ENCODE results near the gene FGF16. TPM values are rescaled to one million over a fixed set of nuclear protein-coding genes. Genes with fewer than 3 reads are reported as not detected.

FGF16 gene
- total and polyA plus RNA-seq, 10 donors: not detected

GRCh38 chrX:77440330-77440729 lies 6.9 kb upstream of the FGF16 start:
- Histone ChIP-seq H3K36me3 (no peaks in the 10 kb centered on the region), H3K4me3 (no peak overlapping the region), H3K9me3 (no peaks in the 10 kb centered on the region), H3K27ac (no peak overlapping the region), H3K27me3 (replicated peaks in 1 of 7) (peaks cover 0 to 5% (median 0%) of the 10 kb centered on the region in 7 donors), H3K4me1 (no peaks in the 10 kb centered on the region)
- 60 to 86% (median 80%) methylated on average over 4 of the region's 4 CpGs for whole genome bisulfite sequencing, 5 donors
- DNase-seq: no peak
- intact Hi-C loops (cut with DNase I; ENCODE audit: low total_unique reads): no loop called here
- TF ChIP-seq POLR2A (IDR thresholded peaks at IDR 0.05) (no peak), POLR2AphosphoS5 (IDR thresholded peaks at IDR 0.05) (no peak), CTCF (IDR thresholded peaks at IDR 0.05 in 8 of 11, conservative IDR thresholded peaks at IDR 0.05 in 3 of 11) (no peak)

GRCh38 chrX:77441033-77441432 lies 6.2 kb upstream of the FGF16 start:
- TF ChIP-seq POLR2A (IDR thresholded peaks at IDR 0.05) (no peak), POLR2AphosphoS5 (IDR thresholded peaks at IDR 0.05) (no peak), CTCF (IDR thresholded peaks at IDR 0.05 in 8 of 11, conservative IDR thresholded peaks at IDR 0.05 in 3 of 11) (no peak)
- intact Hi-C loops (cut with DNase I; ENCODE audit: low total_unique reads): no loop called here
- Histone ChIP-seq H3K36me3 (no peaks in the 10 kb centered on the region), H3K27ac (no peak overlapping the region), H3K9me3 (no peaks in the 10 kb centered on the region), H3K27me3 (replicated peaks in 1 of 7) (peaks cover 0 to 12% (median 5%) of the 10 kb centered on the region in 7 donors), H3K4me1 (peaks cover 0 to 5% (median 3%) of the 10 kb centered on the region in 6 donors), H3K4me3 (no peak overlapping the region)
- 54 to 100% (median 73%) methylated on average over 1 of the region's 1 CpG; no CpG with 5 or more reads in 1 of the 5 donors for whole genome bisulfite sequencing, 5 donors
- DNase-seq: no peak

GRCh38 chrX:77441479-77441878 lies 5.7 kb upstream of the FGF16 start:
- Histone ChIP-seq H3K9me3 (no peaks in the 10 kb centered on the region), H3K36me3 (no peaks in the 10 kb centered on the region), H3K4me1 (peaks cover 0 to 9% (median 8%) of the 10 kb centered on the region in 6 donors), H3K4me3 (no peak overlapping the region), H3K27ac (no peak overlapping the region), H3K27me3 (replicated peaks in 1 of 7) (peaks cover 0 to 17% (median 9%) of the 10 kb centered on the region in 7 donors)
- TF ChIP-seq CTCF (IDR thresholded peaks at IDR 0.05 in 8 of 11, conservative IDR thresholded peaks at IDR 0.05 in 3 of 11) (no peak), POLR2A (IDR thresholded peaks at IDR 0.05) (no peak), POLR2AphosphoS5 (IDR thresholded peaks at IDR 0.05) (no peak)
- DNase-seq: no peak
- intact Hi-C loops (cut with DNase I; ENCODE audit: low total_unique reads): no loop called here

- Histone ChIP-seq H3K9me3 (no peaks in the 10 kb centered on the region), H3K27me3 (replicated peaks in 1 of 7) (peaks cover 0 to 27% (median 20%) of the 10 kb centered on the region in 7 donors), H3K4me1 (peaks cover 0 to 21% (median 18%) of the 10 kb centered on the region in 6 donors), H3K36me3 (no peaks in the 10 kb centered on the region), H3K4me3 (no peak overlapping the region), H3K27ac (no peak overlapping the region)
- WGBS, 5 donors: 54 to 85% (median 70%) methylated on average over 1 of the region's 1 CpG
- no peak for DNase-seq
- intact Hi-C loops (cut with DNase I; ENCODE audit: low total_unique reads): no loop called here
- no peak for TF ChIP-seq POLR2AphosphoS5 (IDR thresholded peaks at IDR 0.05)
- no peak for TF ChIP-seq CTCF (IDR thresholded peaks at IDR 0.05 in 8 of 11, conservative IDR thresholded peaks at IDR 0.05 in 3 of 11)
Measured at GRCh38 chrX:77442728-77443127, 4.5 kb upstream of the FGF16 start.

All from spleen (tissue), 11 donors.